ENCODE results near the gene NME8. TPM values are rescaled to one million over a fixed set of nuclear protein-coding genes. Genes with fewer than 3 reads are reported as not detected.

The NME8 gene
- total and polyA plus RNA-seq, 11 donors: 0.36 to 0.91 TPM; not detected in 9

DNA sequence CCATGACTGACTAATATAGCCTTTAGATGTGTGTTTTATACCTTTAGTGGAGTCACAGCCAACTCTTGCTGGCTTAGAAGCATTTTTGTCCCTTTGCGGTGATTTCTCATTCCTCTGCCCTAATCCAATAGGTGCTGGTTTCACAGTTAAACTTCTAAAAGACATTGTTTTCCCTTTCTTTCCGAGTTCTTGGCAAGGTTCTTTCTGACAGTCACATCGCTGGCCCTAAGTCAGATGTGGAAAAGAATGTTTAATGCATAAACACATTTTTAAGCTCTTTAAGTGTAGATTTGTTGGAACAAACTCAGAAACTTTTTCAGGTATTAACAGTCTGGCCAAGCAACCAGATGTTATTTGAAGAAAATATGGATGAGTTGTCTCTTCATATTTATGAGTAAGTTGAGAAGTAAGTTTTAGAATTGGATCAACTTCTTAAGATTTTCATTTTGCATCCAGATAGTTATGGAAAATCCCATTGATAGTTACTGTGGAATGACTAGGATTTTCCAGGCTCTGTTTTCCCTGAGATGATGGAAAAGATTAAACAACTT, 76.2 kb downstream of the NME8 start:
- DNase-seq (no peak), ATAC-seq (no peak)
- Histone ChIP-seq H3K27me3 (peaks cover 0 to 9% (median 0%) of the 10 kb centered on the region in 9 donors), H3K4me1 (peaks cover 0 to 43% (median 14%) of the 10 kb centered on the region in 12 donors), H3K27ac (peak overlapping the region in 3 of 12 donors; percentile 5 to 64 (median 45)), H3K9me3 (peaks cover 0 to 18% (median 8%) of the 10 kb centered on the region in 12 donors), H3K36me3 (no peaks in the 10 kb centered on the region), H3K4me3 (no peak overlapping the region)
- intact Hi-C loops (cut with DNase I): loop anchor here in 1 of 10 donors (5.0 kb wide), 1 partner anchor 148 kb away; no protein-coding TSS in a partner anchor
- 75 to 89% (median 76%) methylated on average over 3 of the region's 3 CpGs for WGBS, 4 donors
- TF ChIP-seq POLR2A (IDR thresholded peaks at IDR 0.05) (no peak), CTCF (IDR thresholded peaks at IDR 0.05) (no peak)

GRCh38 chr7:37925620-37926019, 77.2 kb downstream of the NME8 start:
- no peak for TF ChIP-seq POLR2A (IDR thresholded peaks at IDR 0.05)
- TF ChIP-seq CTCF (IDR thresholded peaks at IDR 0.05): no peak
- H3K4me1 ChIP-seq: peaks cover 0 to 38% (median 12%) of the 10 kb centered on the region in 12 donors

DNA sequence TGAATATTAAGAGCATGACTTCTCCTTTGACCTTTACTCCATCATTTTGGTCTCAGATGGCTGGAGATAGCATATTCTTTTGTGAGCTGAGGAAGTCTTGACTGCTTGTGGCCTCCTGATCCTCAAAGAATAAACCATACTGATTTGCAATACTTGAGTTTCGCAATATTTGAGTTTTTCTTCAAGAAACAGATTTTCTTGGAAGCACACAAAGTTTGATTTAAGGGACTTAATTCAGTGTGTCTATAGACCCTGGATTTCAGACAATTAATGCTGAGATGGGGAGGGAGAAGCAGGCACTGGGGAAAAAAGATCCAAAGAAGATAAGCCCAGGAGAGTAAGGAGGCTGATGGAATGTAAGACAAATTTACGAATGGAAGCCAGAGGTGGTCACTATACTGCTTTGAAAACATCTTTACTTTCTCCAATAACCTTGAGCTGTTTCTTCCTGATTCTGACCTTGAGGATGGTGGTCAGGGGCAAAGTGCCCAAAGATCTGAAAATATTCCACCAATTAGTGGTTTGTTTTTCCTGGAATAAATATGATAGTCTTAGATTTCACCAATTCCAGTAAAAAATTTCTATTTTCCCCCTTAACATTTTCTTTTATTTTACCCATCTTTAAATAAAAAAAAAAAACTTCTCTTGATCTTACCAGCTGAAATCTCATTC, 79.5 kb downstream of the NME8 start:
- peaks cover 0 to 22% (median 5%) of the 10 kb centered on the region in 12 donors for H3K4me1 ChIP-seq
- intact Hi-C loops (cut with DNase I): no loop called here
- H3K27ac ChIP-seq: peak overlapping the region in 1 of 12 donors; percentile 19
- no peak for ATAC-seq
- peaks cover 0 to 18% (median 8%) of the 10 kb centered on the region in 12 donors for H3K9me3 ChIP-seq
- TF ChIP-seq CTCF (IDR thresholded peaks at IDR 0.05) (no peak), POLR2A (IDR thresholded peaks at IDR 0.05) (no peak)
- no peak overlapping the region for H3K4me3 ChIP-seq
- 85 to 91% (median 89%) methylated on average over 2 of the region's 2 CpGs for WGBS, 4 donors
- H3K27me3 ChIP-seq: no peaks in the 10 kb centered on the region
- no peaks in the 10 kb centered on the region for H3K36me3 ChIP-seq
- DNase-seq: no peak

More at GRCh38 chr7:37925620-37926019, 77.2 kb downstream of the NME8 start:
- WGBS, 4 donors: 82 to 97% (median 94%) methylated on average over 1 of the region's 1 CpG
- peaks cover 0 to 7% (median 0%) of the 10 kb centered on the region in 9 donors for H3K27me3 ChIP-seq
- intact Hi-C loops (cut with DNase I): no loop called here
- peaks cover 0 to 18% (median 8%) of the 10 kb centered on the region in 12 donors for H3K9me3 ChIP-seq
- H3K4me3 ChIP-seq: no peak overlapping the region
- ATAC-seq (no peak), DNase-seq (no peak)
- no peak overlapping the region for H3K27ac ChIP-seq
- no peaks in the 10 kb centered on the region for H3K36me3 ChIP-seq

- DNase-seq (no peak), ATAC-seq (peak in 2 of 4 donors; percentile 39 to 53)
- intact Hi-C loops (cut with DNase I): no loop called here
- Histone ChIP-seq H3K4me3 (no peak overlapping the region), H3K4me1 (peaks cover 0 to 20% (median 5%) of the 10 kb centered on the region in 12 donors), H3K27me3 (no peaks in the 10 kb centered on the region), H3K36me3 (no peaks in the 10 kb centered on the region), H3K27ac (peak overlapping the region in 1 of 12 donors; percentile 14), H3K9me3 (peaks cover 0 to 18% (median 8%) of the 10 kb centered on the region in 12 donors)
- no peak for TF ChIP-seq CTCF (IDR thresholded peaks at IDR 0.05)
- no peak for TF ChIP-seq POLR2A (IDR thresholded peaks at IDR 0.05)
- WGBS, 4 donors: 57 to 69% (median 59%) methylated on average over 4 of the region's 4 CpGs
Observed at GRCh38 chr7:37928878-37929277, 80.5 kb downstream of the NME8 start.
